HUES6 (cell line): ENCODE results near the gene ELF1.
"Not testable (repeated sequence)": the region's sequence is repeated elsewhere in the genome, so short reads cannot be mapped to it uniquely, and the experiment has no call there.

Experiments used
- H3K27ac ChIP-seq: 2 replicates; pipeline ENCODE4 v1.7.0; 2013; ENCODE audit warnings: low read depth, mild to moderate bottlenecking, low read length, inconsistent platforms
- H3K27me3 ChIP-seq: 2 replicates; pipeline ENCODE4 v1.6.1; 2013; ENCODE audit warnings: low read length; ENCODE audit not compliant: control insufficient read depth, insufficient read depth
- H3K36me3 ChIP-seq: 2 replicates; pipeline ENCODE4 v1.6.1; 2013; ENCODE audit warnings: low read length; ENCODE audit not compliant: control insufficient read depth, insufficient read depth
- H3K4me1 ChIP-seq: 2 replicates; pipeline ENCODE4 v1.6.1; 2013; ENCODE audit warnings: low read length; ENCODE audit not compliant: control insufficient read depth, insufficient read depth
- H3K4me3 ChIP-seq: 2 replicates; pipeline ENCODE4 v1.5.1; 2013; ENCODE audit warnings: low read depth, low read length
- H3K9ac ChIP-seq: one replicate; pipeline ENCODE4 v1.6.1; 2013; ENCODE audit warnings: mild to moderate bottlenecking, low read length
- H3K9me3 ChIP-seq: 2 replicates; pipeline ENCODE4 v1.6.1; 2013; ENCODE audit warnings: low read depth, low read length; ENCODE audit not compliant: control insufficient read depth, insufficient read depth

ELF1 gene

GRCh38 chr13:40909541-40910200, 109.4 kb downstream of the ELF1 start:
- not testable (repeated sequence) for H3K27me3 ChIP-seq, H3K9me3 ChIP-seq, H3K9ac ChIP-seq, H3K27ac ChIP-seq, H3K36me3 ChIP-seq, H3K4me1 ChIP-seq, H3K4me3 ChIP-seq

GRCh38 chr13:40908546-40908945, 110.6 kb downstream of the ELF1 start:
- Histone ChIP-seq H3K9ac (no peak overlapping the region), H3K9me3 (no peaks in the 10 kb centered on the region), H3K27ac (no peak overlapping the region), H3K4me3 (no peak overlapping the region), H3K4me1 (no peaks in the 10 kb centered on the region), H3K36me3 (no peaks in the 10 kb centered on the region), H3K27me3 (no peaks in the 10 kb centered on the region)

GRCh38 chr13:40901032-40901431, 118.1 kb downstream of the ELF1 start:
- H3K36me3 ChIP-seq, H3K27ac ChIP-seq, H3K4me3 ChIP-seq, H3K27me3 ChIP-seq, H3K9ac ChIP-seq, H3K9me3 ChIP-seq, H3K4me1 ChIP-seq: not testable (repeated sequence)

GRCh38 chr13:40900568-40900967, 118.5 kb downstream of the ELF1 start:
- H3K9me3 ChIP-seq, H3K27me3 ChIP-seq, H3K4me3 ChIP-seq, H3K9ac ChIP-seq, H3K27ac ChIP-seq, H3K4me1 ChIP-seq, H3K36me3 ChIP-seq: not testable (repeated sequence)

- no peaks in the 10 kb centered on the region for H3K36me3 ChIP-seq
- no peak overlapping the region for H3K9ac ChIP-seq
- no peaks in the 10 kb centered on the region for H3K27me3 ChIP-seq
- no peaks in the 10 kb centered on the region for H3K9me3 ChIP-seq
- no peak overlapping the region for H3K4me3 ChIP-seq
- no peak overlapping the region for H3K27ac ChIP-seq
- no peaks in the 10 kb centered on the region for H3K4me1 ChIP-seq
Observed at GRCh38 chr13:40897053-40897452, 122.1 kb downstream of the ELF1 start.

- H3K9ac ChIP-seq, result no peak overlapping the region
- no peaks in the 10 kb centered on the region for H3K4me1 ChIP-seq
- H3K9me3 ChIP-seq, result no peaks in the 10 kb centered on the region
- no peaks in the 10 kb centered on the region for H3K36me3 ChIP-seq
- H3K27me3 ChIP-seq, result no peaks in the 10 kb centered on the region
- no peak overlapping the region for H3K27ac ChIP-seq
- no peak overlapping the region for H3K4me3 ChIP-seq
Observed at GRCh38 chr13:40895227-40896184, 123.6 kb downstream of the ELF1 start.

GRCh38 chr13:40893573-40893972, 125.5 kb downstream of the ELF1 start:
- not testable (repeated sequence) for H3K9me3 ChIP-seq, H3K27me3 ChIP-seq, H3K27ac ChIP-seq, H3K36me3 ChIP-seq, H3K9ac ChIP-seq, H3K4me1 ChIP-seq, H3K4me3 ChIP-seq

GRCh38 chr13:40886017-40886416, 133.1 kb downstream of the ELF1 start:
- Histone ChIP-seq H3K4me3 (no peak overlapping the region), H3K9ac (no peak overlapping the region), H3K27ac (no peak overlapping the region), H3K36me3 (no peaks in the 10 kb centered on the region), H3K4me1 (no peaks in the 10 kb centered on the region), H3K9me3 (no peaks in the 10 kb centered on the region), H3K27me3 (no peaks in the 10 kb centered on the region)

- not testable (repeated sequence) for H3K9me3 ChIP-seq, H3K36me3 ChIP-seq
Observed at GRCh38 chr13:40884175-40884574, 134.9 kb downstream of the ELF1 start.

More at GRCh38 chr13:40884175-40884574, 134.9 kb downstream of the ELF1 start:
- not testable (repeated sequence) for H3K27ac ChIP-seq, H3K4me3 ChIP-seq, H3K27me3 ChIP-seq, H3K9ac ChIP-seq, H3K4me1 ChIP-seq
